NCI-H1105 treated with DMSO at 0.1 percent for 48 hours (cell line): ENCODE results near the gene TOP1.
"Not testable (repeated sequence)": the region's sequence is repeated elsewhere in the genome, so short reads cannot be mapped to it uniquely, and the experiment has no call there.

Source experiments
- DNase-seq: peaks from one replicate; lab custom pipeline; 2025; lab: John Stamatoyannopoulos, UW

Gene TOP1

DNA sequence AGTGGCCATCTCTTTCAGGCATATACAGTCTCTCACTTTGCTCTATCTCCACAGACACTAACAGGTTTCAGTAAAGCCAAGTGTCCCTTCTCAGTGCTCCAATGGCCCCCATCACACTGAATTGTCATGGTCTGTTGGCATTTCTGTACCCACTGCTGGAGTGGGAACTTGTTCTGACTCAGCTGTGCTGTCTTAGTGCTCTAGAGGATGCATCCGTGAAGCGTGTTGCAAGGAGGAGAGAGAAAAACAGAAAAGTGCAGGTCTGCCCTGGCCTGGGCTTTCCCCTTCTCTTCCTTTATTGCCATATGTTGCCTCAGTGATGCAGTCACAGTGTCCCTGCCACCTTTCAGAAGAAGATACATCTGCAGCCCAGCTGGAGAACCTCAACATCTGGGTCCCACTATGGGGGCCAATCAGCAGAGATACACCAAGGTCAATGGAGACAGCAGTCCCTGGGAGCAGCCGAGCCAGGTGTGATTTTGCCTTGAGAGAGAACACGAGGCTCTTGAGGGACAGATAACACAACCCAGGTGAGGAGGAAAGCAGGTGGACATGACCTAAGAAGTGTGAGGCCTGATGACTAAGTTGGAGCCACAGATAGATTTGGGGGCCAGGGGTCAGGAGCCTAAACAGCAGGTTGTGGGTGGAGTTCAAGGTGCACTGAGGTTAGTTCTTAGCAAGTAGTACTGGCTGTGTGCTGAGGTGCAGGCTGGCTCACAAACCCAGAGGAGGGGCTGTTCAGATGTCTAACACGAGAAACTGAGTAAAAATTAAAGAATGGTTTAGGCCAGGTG, 103.2 kb downstream of the TOP1 start:
- no peak for DNase-seq

- DNase-seq: not testable (repeated sequence)
Observed at GRCh38 chr20:41132388-41132775, 103.8 kb downstream of the TOP1 start.

- no peak for DNase-seq
Observed at GRCh38 chr20:41133709-41134361, 105.2 kb downstream of the TOP1 start.

- DNase-seq: no peak
Observed at GRCh38 chr20:41134362-41135186, 106.0 kb downstream of the TOP1 start.

- DNase-seq: peak; percentile 44
Observed at GRCh38 chr20:41135187-41135887, 106.7 kb downstream of the TOP1 start.

DNA sequence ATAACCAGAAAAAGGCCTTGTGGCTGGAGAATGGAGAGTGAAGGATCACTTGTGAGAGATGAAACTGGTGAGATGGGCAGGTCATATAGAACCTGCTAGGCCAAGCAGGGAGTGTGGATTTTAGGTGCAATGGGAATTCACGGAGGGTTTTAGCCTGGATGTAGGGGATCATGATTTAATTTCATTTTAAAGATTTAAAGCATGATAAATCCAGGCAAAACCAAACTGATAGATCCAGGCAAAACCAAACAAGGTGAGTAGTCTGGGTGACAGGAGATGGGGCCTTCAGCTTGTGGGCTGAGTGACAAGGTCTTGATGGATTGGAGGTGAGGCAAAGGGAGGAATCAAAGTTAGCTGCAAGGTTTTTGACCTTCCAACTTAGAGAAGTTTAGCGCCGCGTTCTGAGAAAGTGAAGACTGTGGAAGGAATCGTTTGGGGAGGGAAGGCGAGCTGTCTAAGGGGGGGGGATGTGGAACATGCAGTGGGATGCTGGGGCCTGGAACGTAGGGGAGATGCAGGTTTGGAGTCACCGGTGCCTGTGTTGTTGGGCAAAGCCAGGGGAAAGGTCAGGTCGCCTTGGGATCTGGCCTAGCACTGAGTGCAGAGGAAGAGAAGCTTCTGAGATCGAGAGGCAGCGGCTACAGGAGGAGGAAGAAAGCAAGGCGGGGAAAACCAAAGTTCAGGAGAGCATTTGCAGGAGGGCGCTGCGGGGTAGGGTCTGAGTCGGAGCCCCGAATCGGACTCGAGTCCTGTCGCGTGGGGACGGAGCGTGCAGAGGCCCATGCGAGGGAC, 107.5 kb downstream of the TOP1 start:
- DNase-seq: no peak

DNA sequence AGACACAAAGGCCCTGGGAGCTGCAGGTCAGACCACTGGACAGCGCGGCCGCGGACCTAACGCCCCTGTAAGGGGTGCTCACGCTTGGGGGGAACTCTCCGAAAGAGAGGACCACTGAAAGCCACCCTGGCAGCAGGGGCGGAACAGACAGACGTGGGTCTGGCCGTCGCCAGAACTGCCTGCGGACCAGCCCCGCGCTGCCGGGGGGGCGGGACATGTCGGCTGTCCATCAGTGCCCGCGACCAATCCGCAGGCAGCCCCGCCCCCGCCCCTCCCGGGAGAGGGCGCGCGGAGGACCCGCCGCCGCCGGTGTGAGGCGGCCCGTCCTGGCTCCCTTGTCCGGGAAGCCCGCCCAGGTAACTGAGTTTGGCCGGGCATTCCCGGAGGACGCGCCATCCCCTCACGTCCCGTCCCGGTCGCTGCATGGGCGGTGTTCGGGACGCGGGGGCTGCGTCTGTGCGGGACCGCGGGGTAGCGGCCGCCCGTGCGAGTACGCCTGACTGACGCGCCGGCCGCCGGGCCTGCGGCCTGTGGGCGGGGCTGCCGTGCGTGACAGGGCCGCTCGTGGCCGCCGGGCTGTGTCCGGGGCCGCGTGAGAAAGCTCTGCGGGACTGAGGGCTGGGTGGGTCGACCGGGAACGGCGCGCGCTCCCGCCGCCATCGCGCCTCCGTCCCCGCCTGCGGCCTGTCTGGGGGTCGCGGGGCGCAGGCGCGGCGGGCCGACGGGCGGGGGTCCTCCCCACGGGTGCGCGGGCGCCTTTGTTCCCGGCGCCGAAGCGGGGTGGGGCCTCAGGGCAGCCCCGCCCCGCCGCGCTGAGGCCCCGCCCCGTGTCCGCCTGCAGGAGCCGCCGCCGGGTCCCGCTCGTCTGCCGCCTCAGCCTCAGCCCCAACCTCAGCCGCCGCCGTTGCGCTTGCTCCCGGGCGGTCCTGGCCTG, 108.3 kb downstream of the TOP1 start, which contains the start of gene PLCG1:
Gene PLCG1 (plus strand): TSS at position 864 of the 934 bp plus-strand sequence. CDS start 99 bp downstream, outside the sequence.
- peak; percentile 79 for DNase-seq

DNA sequence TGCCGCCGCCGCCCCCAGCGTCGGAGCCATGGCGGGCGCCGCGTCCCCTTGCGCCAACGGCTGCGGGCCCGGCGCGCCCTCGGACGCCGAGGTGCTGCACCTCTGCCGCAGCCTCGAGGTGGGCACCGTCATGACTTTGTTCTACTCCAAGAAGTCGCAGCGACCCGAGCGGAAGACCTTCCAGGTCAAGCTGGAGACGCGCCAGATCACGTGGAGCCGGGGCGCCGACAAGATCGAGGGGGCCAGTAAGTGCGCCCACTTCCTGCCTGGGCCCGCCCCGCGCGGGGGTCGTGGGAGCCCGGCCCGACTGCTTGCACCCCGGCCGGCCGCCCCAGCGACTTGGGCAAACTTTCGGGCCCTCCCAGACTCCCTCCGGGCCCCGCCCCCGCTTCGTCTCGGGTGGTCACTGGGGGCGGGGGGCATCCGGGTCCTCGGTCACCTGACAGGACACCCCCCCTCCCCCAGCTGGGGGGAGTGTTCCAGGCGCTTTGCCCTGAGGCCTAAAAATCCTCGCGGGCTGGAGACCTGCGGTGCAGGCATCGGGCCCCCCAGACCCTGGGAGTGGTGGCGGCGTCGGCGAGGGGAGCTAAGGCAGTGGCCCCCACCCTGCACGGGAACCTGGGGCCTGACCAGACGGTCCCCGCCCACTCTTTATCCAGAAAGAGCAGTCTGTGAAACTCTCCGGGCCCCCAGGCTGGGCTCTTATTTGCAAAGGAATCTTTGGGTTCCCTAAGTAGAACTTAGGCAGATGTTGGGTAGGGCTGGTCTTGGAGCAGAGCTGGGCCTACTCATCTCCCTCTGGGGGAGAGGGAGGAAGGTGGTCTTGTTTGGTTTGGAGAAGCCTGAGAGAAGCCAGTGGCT, 109.2 kb downstream of the TOP1 start:
- DNase-seq: peak; percentile 74

DNA sequence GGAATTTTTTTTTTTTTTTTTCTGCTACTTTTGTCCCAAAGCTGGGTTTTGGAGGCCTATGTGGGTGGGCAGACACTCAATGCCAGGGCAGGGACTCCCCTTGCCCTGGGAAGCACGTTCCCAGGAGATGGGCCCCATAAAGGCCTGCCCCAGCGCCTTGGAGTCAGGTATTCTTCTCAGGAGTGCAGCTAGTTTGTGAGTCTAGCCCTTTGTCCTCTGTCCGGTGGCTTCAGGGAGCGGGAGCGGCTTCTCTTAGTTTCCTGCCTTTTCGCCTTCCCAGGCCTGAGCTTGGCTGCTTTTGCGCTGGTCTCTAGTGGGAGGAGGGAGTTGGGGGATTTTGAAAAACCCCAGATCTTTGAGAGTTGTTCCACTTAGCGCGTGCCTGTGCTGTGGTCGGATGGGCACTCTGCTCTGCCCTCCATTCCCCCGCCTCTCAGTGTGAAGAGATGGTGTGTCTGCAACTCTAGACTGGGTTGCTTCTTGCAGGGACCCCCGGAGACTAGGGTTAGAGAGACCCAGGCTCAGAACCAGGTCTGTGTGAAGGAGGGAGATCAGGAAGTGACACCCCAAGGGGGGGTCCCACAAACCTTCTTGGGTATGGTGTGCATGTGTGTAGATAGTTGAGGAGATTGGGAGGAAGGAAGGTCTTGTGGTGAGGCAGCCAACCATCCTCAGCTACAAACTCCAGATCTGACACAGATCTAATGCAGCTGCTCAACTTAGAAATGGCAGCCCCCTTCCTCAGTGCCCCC, 110.0 kb downstream of the TOP1 start:
- DNase-seq: no peak

DNA sequence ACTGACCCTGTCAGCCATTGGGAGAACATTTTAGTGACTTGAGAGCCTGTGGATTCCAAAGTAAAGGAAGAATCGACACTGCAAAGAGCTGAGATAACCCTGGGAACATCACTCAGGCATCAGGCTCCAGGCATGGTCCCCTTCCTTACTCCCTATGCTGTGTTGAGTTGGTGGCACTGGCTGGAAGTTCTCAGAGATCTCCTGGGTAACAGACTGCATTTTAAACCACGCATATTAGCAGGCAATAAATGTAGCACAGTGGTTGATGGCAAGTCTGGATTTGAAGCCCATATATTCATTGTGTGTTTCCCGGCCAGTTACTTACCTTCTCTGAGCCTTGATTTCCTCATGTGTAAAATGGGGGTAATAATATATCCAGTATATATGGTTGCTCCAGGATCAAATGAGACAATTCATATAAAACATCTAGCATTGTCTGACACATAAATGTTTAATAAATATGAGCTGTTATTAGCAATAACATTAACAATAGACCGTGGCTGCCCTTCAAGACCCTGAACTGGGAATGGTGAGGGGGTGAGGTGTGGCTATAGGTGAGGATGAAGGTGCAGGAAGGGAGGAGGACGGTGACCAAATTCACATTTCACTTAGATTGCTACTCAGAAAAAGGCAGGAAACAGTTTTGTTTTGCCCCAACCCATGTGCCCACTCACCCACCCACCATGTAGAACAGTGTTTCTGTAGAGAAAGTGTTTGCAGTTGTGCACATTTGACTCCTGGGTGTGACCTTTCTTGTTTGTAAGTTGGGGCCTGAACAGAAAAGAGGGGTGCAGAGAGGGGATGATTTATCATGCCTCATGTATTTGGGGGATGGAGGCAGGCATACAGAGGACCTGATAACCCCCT, 110.8 kb downstream of the TOP1 start:
- DNase-seq: no peak

- DNase-seq: no peak
Observed at GRCh38 chr20:41140226-41141133, 111.9 kb downstream of the TOP1 start.

DNA sequence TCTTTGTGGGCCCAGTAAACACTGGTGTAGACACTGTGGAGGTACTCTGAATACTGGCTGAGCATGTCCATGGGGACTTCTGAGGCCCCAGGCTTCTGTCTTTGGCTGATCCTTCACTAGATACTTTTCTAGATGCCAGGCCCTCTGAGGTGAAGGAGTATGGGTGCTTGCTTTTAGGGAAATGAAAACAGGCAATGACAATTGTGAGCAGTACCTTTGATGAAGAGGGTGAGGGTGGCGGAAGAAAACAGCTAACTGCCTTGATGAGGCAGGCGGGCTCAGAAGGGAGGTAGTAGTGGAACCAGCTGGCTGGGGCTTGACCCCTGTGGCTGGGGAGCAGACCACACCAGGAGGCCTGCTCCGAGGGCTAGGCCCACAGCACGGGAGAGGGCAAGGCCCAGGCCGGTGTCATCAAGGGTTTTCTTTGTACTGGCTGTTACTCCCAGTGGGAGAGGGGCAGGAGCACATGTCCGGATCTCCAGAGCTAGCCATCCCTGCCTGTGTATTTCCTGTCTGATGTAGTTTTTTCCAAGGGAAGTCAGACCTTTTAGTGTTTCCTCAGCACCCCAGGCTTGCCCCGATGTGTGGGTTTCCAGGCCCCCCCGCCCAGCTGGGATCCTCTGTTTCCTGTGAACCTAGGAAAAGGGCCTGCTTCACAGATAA, 112.7 kb downstream of the TOP1 start:
- no peak for DNase-seq

DNA sequence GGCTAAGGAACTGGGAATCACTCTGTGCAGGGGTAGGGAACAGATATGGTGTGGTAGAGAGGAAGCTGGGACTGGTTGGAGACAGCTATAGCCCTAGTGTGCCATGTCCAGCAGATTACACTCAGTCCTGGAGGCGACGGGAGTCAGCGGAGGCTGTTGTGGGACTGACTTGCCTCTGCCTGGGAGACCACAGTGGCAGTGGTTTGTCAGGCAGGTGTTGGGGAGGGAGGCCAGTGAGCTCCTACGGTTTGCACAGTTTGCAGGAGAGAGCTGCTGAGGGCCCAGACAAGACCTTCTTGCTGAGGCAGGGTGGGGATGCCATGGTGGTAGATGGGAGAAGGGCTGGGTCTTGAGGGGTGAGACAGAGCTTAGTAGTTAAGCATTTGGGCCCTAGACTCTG, 113.6 kb downstream of the TOP1 start:
- no peak for DNase-seq

DNA sequence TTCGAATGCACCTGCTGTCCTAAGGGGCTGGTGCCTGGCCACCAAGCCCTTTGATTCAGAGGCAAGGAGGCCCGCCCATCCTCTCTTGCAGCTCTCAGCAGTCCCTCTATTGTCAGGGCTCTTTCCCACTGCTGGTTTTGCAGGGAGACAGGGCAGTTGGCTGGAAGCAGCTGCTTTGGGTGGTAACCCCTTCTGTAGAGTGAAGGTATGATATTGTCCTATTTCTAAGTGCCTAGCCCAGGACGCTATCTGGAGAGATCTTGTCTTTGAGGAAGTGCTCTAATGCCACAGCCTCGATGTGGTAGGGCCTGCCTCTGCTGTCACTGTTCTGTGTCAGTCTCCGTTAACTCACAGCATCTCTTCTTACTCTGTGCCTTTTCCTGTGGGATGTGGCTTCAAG, 114.3 kb downstream of the TOP1 start:
- no peak for DNase-seq

- no peak for DNase-seq
Observed at GRCh38 chr20:41143354-41143753, 114.7 kb downstream of the TOP1 start.

- DNase-seq: no peak
Observed at GRCh38 chr20:41145317-41145716, 116.7 kb downstream of the TOP1 start.
